NB4 (cell line): ENCODE results near the gene RAI14.

Experiments
- POLR2A ChIP-seq: IDR thresholded peaks from 2 replicates; pipeline ENCODE4 v1.6.1; 2011; ENCODE audit warnings: mild to moderate bottlenecking; ENCODE audit not compliant: insufficient read length; ENCODE audit errors: extremely low read depth
- TF ChIP-seq, protein P1 (sequence below): IDR thresholded peaks from one replicate; pipeline ENCODE4 v1.5.1; 2012; ENCODE audit warnings: low read depth, low read length
- TF ChIP-seq, protein P2 (sequence below): IDR thresholded peaks from 2 replicates; pipeline ENCODE4 v1.6.1; 2011; ENCODE audit warnings: low read depth, low read length

GRCh38 chr5:34847552-34847951, 191.4 kb downstream of the RAI14 start:
- TF ChIP-seq, protein P1, sequence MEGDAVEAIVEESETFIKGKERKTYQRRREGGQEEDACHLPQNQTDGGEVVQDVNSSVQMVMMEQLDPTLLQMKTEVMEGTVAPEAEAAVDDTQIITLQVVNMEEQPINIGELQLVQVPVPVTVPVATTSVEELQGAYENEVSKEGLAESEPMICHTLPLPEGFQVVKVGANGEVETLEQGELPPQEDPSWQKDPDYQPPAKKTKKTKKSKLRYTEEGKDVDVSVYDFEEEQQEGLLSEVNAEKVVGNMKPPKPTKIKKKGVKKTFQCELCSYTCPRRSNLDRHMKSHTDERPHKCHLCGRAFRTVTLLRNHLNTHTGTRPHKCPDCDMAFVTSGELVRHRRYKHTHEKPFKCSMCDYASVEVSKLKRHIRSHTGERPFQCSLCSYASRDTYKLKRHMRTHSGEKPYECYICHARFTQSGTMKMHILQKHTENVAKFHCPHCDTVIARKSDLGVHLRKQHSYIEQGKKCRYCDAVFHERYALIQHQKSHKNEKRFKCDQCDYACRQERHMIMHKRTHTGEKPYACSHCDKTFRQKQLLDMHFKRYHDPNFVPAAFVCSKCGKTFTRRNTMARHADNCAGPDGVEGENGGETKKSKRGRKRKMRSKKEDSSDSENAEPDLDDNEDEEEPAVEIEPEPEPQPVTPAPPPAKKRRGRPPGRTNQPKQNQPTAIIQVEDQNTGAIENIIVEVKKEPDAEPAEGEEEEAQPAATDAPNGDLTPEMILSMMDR: no peak
- no peak for TF ChIP-seq POLR2A
- TF ChIP-seq, protein P2, sequence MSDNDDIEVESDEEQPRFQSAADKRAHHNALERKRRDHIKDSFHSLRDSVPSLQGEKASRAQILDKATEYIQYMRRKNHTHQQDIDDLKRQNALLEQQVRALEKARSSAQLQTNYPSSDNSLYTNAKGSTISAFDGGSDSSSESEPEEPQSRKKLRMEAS: no peak
